GM19455 (cell line): Measurements from ENCODE around the gene ZSCAN23.

Source experiments
- ATAC-seq: cut with Tn5 transposase; IDR thresholded peaks from one replicate; pipeline ENCODE4 v1.9.1; 2021; ENCODE audit not compliant: unreplicated experiment

Gene ZSCAN23

DNA sequence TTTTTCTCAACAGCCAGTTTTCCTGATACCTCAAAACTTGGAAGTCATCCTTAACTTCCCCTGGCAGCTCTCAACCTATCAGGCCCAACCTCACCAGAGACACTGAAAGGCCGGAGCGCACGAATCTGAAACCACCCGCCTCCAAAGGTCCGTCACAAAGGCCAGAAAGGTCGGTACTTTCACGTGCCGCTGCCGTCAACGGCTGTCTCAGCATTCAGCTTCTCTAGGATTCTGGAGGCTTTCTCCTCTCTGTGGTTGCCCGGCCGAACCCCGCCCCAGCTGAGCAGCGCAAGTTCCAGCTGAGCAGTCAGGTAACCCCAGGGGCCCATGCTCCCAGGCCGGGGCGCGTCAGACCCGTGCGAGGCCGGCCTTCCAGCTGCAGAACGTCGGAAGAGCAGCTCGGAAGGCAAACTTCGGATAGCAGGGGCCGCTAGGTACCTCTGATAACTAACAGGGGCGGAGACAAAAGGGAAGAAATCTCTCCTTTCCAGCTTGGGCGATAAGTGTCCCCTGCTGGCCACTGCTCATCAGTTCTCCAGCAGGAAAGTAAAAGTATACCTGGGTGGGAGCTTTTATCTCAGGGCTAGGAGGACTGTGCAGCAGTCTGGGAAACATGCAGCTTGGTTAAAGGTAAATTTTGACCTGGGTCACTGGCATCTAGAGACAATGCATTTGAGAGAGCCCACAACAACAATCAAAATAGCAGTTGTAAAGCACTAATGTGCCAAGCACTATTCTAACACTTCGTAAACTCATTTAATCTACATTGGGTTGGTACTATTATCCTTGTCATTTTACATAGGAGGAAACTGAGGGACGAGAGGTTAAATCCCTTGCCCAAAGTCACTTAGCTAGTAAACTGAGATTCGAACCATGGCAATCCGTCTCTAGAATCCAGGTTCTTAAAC lies 59.8 kb downstream of the ZSCAN23 start:
- ATAC-seq: peak; percentile 92
